WTC11 (cell line): ENCODE measurements around the gene ODAPH. TPM values are rescaled to one million over a fixed set of nuclear protein-coding genes. Genes with fewer than 3 reads are reported as not detected.
"Not testable (repeated sequence)": the region's sequence is repeated elsewhere in the genome, so short reads cannot be mapped to it uniquely, and the experiment has no call there.

Experiments
- ATAC-seq: fragments of 200-7000 bp; cut with Tn5 transposase; 2 replicates; pipeline ENCODE4 v1.10.0; 2021; ENCODE audit warnings: mild to moderate bottlenecking, moderate library complexity
- CTCF ChIA-PET: fragments of 300-600 bp; sonication (Branson Sonifier 250); formaldehyde crosslinking; loops from one replicate; lab custom pipeline; 2021; ENCODE audit warnings: antibody characterized with exemption; lab: Charles Lee
- POLR2A ChIA-PET: fragments of 350-600 bp; sonication (Branson Sonifier 250); formaldehyde crosslinking; loops from one replicate; lab custom pipeline; 2021; ENCODE audit warnings: antibody characterized with exemption; lab: Charles Lee
- DNase-seq: peaks from one replicate; pipeline ENCODE4 v3.0.0; 2021; ENCODE audit warnings: low spot score
- H3K27ac Mint-ChIP-seq: 2 replicates; pipeline ENCODE4 v1.8.0; 2021; ENCODE audit warnings: mixed read lengths
- H3K27me3 Mint-ChIP-seq: 2 replicates; pipeline ENCODE4 v1.8.0; 2021; ENCODE audit warnings: low read depth, mild to moderate bottlenecking, moderate library complexity, mixed read lengths
- H3K36me3 Mint-ChIP-seq: 2 replicates; pipeline ENCODE4 v1.8.0; 2021; ENCODE audit warnings: mixed read lengths
- H3K4me1 Mint-ChIP-seq: 2 replicates; pipeline ENCODE4 v1.8.0; 2022; ENCODE audit warnings: mixed read lengths
- H3K4me3 Mint-ChIP-seq: 2 replicates; pipeline ENCODE4 v1.8.0; 2021; ENCODE audit warnings: mild to moderate bottlenecking, moderate library complexity, mixed read lengths
- H3K9me3 Mint-ChIP-seq: 2 replicates; pipeline ENCODE4 v1.8.0; 2021; ENCODE audit warnings: mixed read lengths
- ATF1 ChIP-seq: sonication (generic); formaldehyde crosslinking; IDR thresholded peaks from 2 replicates; pipeline ENCODE4 v1.8.1; 2023; ENCODE audit warnings: mild to moderate bottlenecking, moderate library complexity, missing genetic modification reagents
- CBFB ChIP-seq: sonication (generic); formaldehyde crosslinking; IDR thresholded peaks from 2 replicates; pipeline ENCODE4 v1.8.1; 2022; ENCODE audit warnings: mild to moderate bottlenecking, low read depth, missing genetic modification reagents
- ELF4 ChIP-seq: sonication (generic); formaldehyde crosslinking; IDR thresholded peaks from 2 replicates; pipeline ENCODE4 v1.8.1; 2022; ENCODE audit warnings: low read depth, mild to moderate bottlenecking, moderate library complexity, missing genetic modification reagents
- ESRRA ChIP-seq: sonication (generic); formaldehyde crosslinking; IDR thresholded peaks from 2 replicates; pipeline ENCODE4 v1.8.1; 2022; ENCODE audit warnings: mild to moderate bottlenecking, missing genetic modification reagents, borderline replicate concordance
- FOXP1 ChIP-seq: sonication (generic); formaldehyde crosslinking; IDR thresholded peaks from 2 replicates; pipeline ENCODE4 v1.8.0; 2022; ENCODE audit warnings: missing genetic modification reagents, mild to moderate bottlenecking, moderate library complexity, borderline replicate concordance
- FOXP4 ChIP-seq: sonication (generic); formaldehyde crosslinking; IDR thresholded peaks from 2 replicates; pipeline ENCODE4 v1.8.0; 2022; ENCODE audit warnings: mild to moderate bottlenecking, missing genetic modification reagents
- HMGA2 ChIP-seq: fragments of 250-450 bp; sonication (Bioruptor Pico); IDR thresholded peaks from 2 replicates; pipeline ENCODE4 v1.4.0; 2021; ENCODE audit warnings: mild to moderate bottlenecking, moderate library complexity
- KAT7 ChIP-seq: sonication (generic); formaldehyde crosslinking; IDR thresholded peaks from 2 replicates; pipeline ENCODE4 v1.8.1; 2023; ENCODE audit warnings: missing genetic modification reagents, mild to moderate bottlenecking, borderline replicate concordance
- MYBL2 ChIP-seq: sonication (generic); formaldehyde crosslinking; IDR thresholded peaks from 2 replicates; pipeline ENCODE4 v1.8.1; 2023; ENCODE audit warnings: mild to moderate bottlenecking, moderate library complexity, missing genetic modification reagents
- NFE2L1 ChIP-seq: sonication (generic); formaldehyde crosslinking; IDR thresholded peaks from 2 replicates; pipeline ENCODE4 v1.8.1; 2023; ENCODE audit warnings: missing genetic modification reagents
- NR1H2 ChIP-seq: sonication (generic); formaldehyde crosslinking; IDR thresholded peaks from 2 replicates; pipeline ENCODE4 v1.9.0; 2021; ENCODE audit warnings: mild to moderate bottlenecking, moderate library complexity, missing genetic modification reagents
- OVOL2 ChIP-seq: fragments of 250-450 bp; sonication (Bioruptor Pico); IDR thresholded peaks from 2 replicates; pipeline ENCODE4 v1.9.0; 2021; ENCODE audit warnings: mild to moderate bottlenecking, borderline replicate concordance
- PRRX2 ChIP-seq: fragments of 250-450 bp; sonication (Bioruptor Pico); IDR thresholded peaks from 2 replicates; pipeline ENCODE4 v1.8.0; 2021; ENCODE audit warnings: mild to moderate bottlenecking
- RORB ChIP-seq: fragments of 250-450 bp; sonication (Bioruptor Pico); IDR thresholded peaks from 2 replicates; pipeline ENCODE4 v1.9.0; 2021; ENCODE audit warnings: mild to moderate bottlenecking
- SOX15 ChIP-seq: fragments of 250-450 bp; sonication (Bioruptor Pico); IDR thresholded peaks from 2 replicates; pipeline ENCODE4 v1.9.0; 2021; ENCODE audit warnings: mild to moderate bottlenecking
- USF2 ChIP-seq: sonication (generic); formaldehyde crosslinking; IDR thresholded peaks from 2 replicates; pipeline ENCODE4 v1.8.1; 2023; ENCODE audit warnings: mild to moderate bottlenecking, missing genetic modification reagents, moderate library complexity
- ZMAT4 ChIP-seq: fragments of 250-450 bp; sonication (Bioruptor Pico); IDR thresholded peaks from 2 replicates; pipeline ENCODE4 v1.9.0; 2021; ENCODE audit warnings: mild to moderate bottlenecking
- ZNF425 ChIP-seq: fragments of 250-450 bp; sonication (Bioruptor Pico); conservative IDR thresholded peaks from 2 replicates; pipeline ENCODE4 v1.9.0; 2021; ENCODE audit warnings: mild to moderate bottlenecking
- ZNF512 ChIP-seq: sonication (generic); formaldehyde crosslinking; IDR thresholded peaks from 2 replicates; pipeline ENCODE4 v1.8.1; 2022; ENCODE audit warnings: missing genetic modification reagents, borderline replicate concordance
- ZNF671 ChIP-seq: fragments of 250-450 bp; sonication (Bioruptor Pico); IDR thresholded peaks from 2 replicates; pipeline ENCODE4 v1.8.0; 2021; ENCODE audit warnings: mild to moderate bottlenecking
- total RNA-seq: library from RNA; stranded (reverse); gene quantifications from 3 replicates; pipeline ENCODE4 v1.2.3, GENCODE V29; 2021

The ODAPH gene
- total RNA-seq, 1 experiment from 2014 or later, result not detected

- 0 out of 2 replicates have a peak, but pooled peaks cover 3% of the 10 kb centered on the region for H3K9me3 Mint-ChIP-seq
- no peaks in the 10 kb centered on the region for H3K27me3 Mint-ChIP-seq
- TF ChIP-seq HMGA2 (CRISPR knock-in tag), result no peak
- TF ChIP-seq ZNF671 (CRISPR knock-in tag), result no peak
- TF ChIP-seq NFE2L1 (CRISPR knock-in tag), result no peak
- no peak for TF ChIP-seq ZNF425 (CRISPR knock-in tag)
- TF ChIP-seq CBFB (CRISPR knock-in tag), result no peak
- no peak for TF ChIP-seq ESRRA (CRISPR knock-in tag)
- TF ChIP-seq FOXP4 (CRISPR knock-in tag), result no peak
- TF ChIP-seq MYBL2 (CRISPR knock-in tag), result no peak
- TF ChIP-seq OVOL2 (CRISPR knock-in tag), result no peak
- TF ChIP-seq KAT7 (CRISPR knock-in tag), result no peak
- TF ChIP-seq PRRX2 (CRISPR knock-in tag), result no peak
- TF ChIP-seq RORB (CRISPR knock-in tag), result no peak
- no peak for TF ChIP-seq NR1H2 (CRISPR knock-in tag)
- TF ChIP-seq FOXP1 (CRISPR knock-in tag), result no peak
- TF ChIP-seq USF2 (CRISPR knock-in tag), result no peak
- no peak for TF ChIP-seq ELF4 (CRISPR knock-in tag)
- TF ChIP-seq ATF1 (CRISPR knock-in tag), result no peak
- no peak for TF ChIP-seq ZNF512 (CRISPR knock-in tag)
- TF ChIP-seq SOX15 (CRISPR knock-in tag), result no peak
- TF ChIP-seq ZMAT4 (CRISPR knock-in tag), result no peak
- peaks cover 13% of the 10 kb centered on the region for H3K4me1 Mint-ChIP-seq
- ATAC-seq (no peak), DNase-seq (no peak)
- ChIA-PET POLR2A (no interaction called here), CTCF (no interaction called here)
- no peak overlapping the region for H3K27ac Mint-ChIP-seq
- H3K4me3 Mint-ChIP-seq, result no peak overlapping the region
- H3K36me3 Mint-ChIP-seq, result peaks cover 40% of the 10 kb centered on the region
These were observed 39.7 kb upstream of the ODAPH start for GRCh38 chr4:75516144-75516543.

GRCh38 chr4:75519452-75519851, 36.4 kb upstream of the ODAPH start:
- DNase-seq, ATAC-seq, H3K9me3 Mint-ChIP-seq, H3K27me3 Mint-ChIP-seq, POLR2A ChIA-PET, H3K4me3 Mint-ChIP-seq, H3K27ac Mint-ChIP-seq, CTCF ChIA-PET, H3K4me1 Mint-ChIP-seq: not testable (repeated sequence)
- H3K36me3 Mint-ChIP-seq, result peaks cover 48% of the 10 kb centered on the region
